NCI-H146 (cell line): ENCODE results near the gene TNS3.

ENCODE experiments used
- DNase-seq: peaks from one replicate; lab custom pipeline; 2025; lab: John Stamatoyannopoulos, UW

TNS3 gene

GRCh38 chr7:47256016-47256415, 325.9 kb downstream of the TNS3 start:
- DNase-seq, result no peak

- no peak for DNase-seq
These were observed 326.5 kb downstream of the TNS3 start for GRCh38 chr7:47255441-47255840.

GRCh38 chr7:47255007-47255406, 326.9 kb downstream of the TNS3 start:
- DNase-seq, result no peak

GRCh38 chr7:47254081-47254977, 327.6 kb downstream of the TNS3 start:
- peak; percentile 72 for DNase-seq

- peak; percentile 43 for DNase-seq
These were observed 328.2 kb downstream of the TNS3 start for GRCh38 chr7:47253650-47254080.

- no peak for DNase-seq
These were observed 329.2 kb downstream of the TNS3 start for GRCh38 chr7:47252675-47253074.

- no peak for DNase-seq
These were observed 332.6 kb downstream of the TNS3 start for GRCh38 chr7:47249361-47249760.

- DNase-seq, result no peak
These were observed 333.1 kb downstream of the TNS3 start for GRCh38 chr7:47248797-47249196.

GRCh38 chr7:47247132-47247531, 334.8 kb downstream of the TNS3 start:
- no peak for DNase-seq

- DNase-seq, result no peak
These were observed 337.2 kb downstream of the TNS3 start for GRCh38 chr7:47244692-47245091.

- DNase-seq, result no peak
These were observed 340.5 kb downstream of the TNS3 start for GRCh38 chr7:47241112-47242065.

GRCh38 chr7:47239931-47240421, 341.9 kb downstream of the TNS3 start:
- no peak for DNase-seq

GRCh38 chr7:47239034-47239433, 342.9 kb downstream of the TNS3 start:
- no peak for DNase-seq

- DNase-seq, result no peak
These were observed 345.3 kb downstream of the TNS3 start for GRCh38 chr7:47236480-47237129.

- DNase-seq, result no peak
These were observed 347.9 kb downstream of the TNS3 start for GRCh38 chr7:47233996-47234395.

- no peak for DNase-seq
These were observed 349.0 kb downstream of the TNS3 start for GRCh38 chr7:47232751-47233412.

- DNase-seq, result no peak
These were observed 350.3 kb downstream of the TNS3 start for GRCh38 chr7:47231627-47232026.

- DNase-seq, result no peak
These were observed 350.9 kb downstream of the TNS3 start for GRCh38 chr7:47231032-47231431.

- DNase-seq, result no peak
These were observed 353.4 kb downstream of the TNS3 start for GRCh38 chr7:47228386-47229014.

- DNase-seq, result no peak
These were observed 354.1 kb downstream of the TNS3 start for GRCh38 chr7:47227762-47228177.

- DNase-seq, result no peak
These were observed 355.2 kb downstream of the TNS3 start for GRCh38 chr7:47226696-47227095.
